NOMO-1 treated with DMSO at 0.1 percent for 48 hours (cell line): Measurements from ENCODE around the gene FNIP1.
"Not testable (repeated sequence)": the region's sequence is repeated elsewhere in the genome, so short reads cannot be mapped to it uniquely, and the experiment has no call there.

Source experiments
- DNase-seq: peaks from one replicate; lab custom pipeline; 2025; ENCODE audit not compliant: unreplicated experiment; lab: John Stamatoyannopoulos, UW

The FNIP1 gene

GRCh38 chr5:131641494-131641893, 155.3 kb downstream of the FNIP1 start:
- DNase-seq, result no peak

GRCh38 chr5:131640043-131640856, 156.6 kb downstream of the FNIP1 start:
- no peak for DNase-seq

GRCh38 chr5:131639148-131639547, 157.7 kb downstream of the FNIP1 start:
- DNase-seq, result no peak

- DNase-seq, result no peak
Measured at GRCh38 chr5:131637694-131638093, 159.1 kb downstream of the FNIP1 start.

GRCh38 chr5:131635684-131636572, 160.9 kb downstream of the FNIP1 start:
- peak; percentile 31 for DNase-seq

- DNase-seq, result peak; percentile 100
Measured at GRCh38 chr5:131634996-131635683, 161.7 kb downstream of the FNIP1 start, which contains the start of gene RAPGEF6. TSS of gene RAPGEF6 (minus strand) at chr5:131635229. CDS start at chr5:131635030, 199 bp downstream.

- DNase-seq, result peak; percentile 36
Measured at GRCh38 chr5:131634666-131634995, 162.2 kb downstream of the FNIP1 start.

GRCh38 chr5:131634238-131634637, 162.6 kb downstream of the FNIP1 start:
- peak; percentile 6 for DNase-seq

GRCh38 chr5:131633830-131634229, 163.0 kb downstream of the FNIP1 start:
- peak; percentile 13 for DNase-seq

- no peak for DNase-seq
Measured at GRCh38 chr5:131630963-131631350, 165.9 kb downstream of the FNIP1 start.

- DNase-seq, result no peak
Measured at GRCh38 chr5:131630208-131630962, 166.4 kb downstream of the FNIP1 start.

- DNase-seq, result no peak
Measured at GRCh38 chr5:131628990-131629389, 167.8 kb downstream of the FNIP1 start.

GRCh38 chr5:131627207-131627865, 169.5 kb downstream of the FNIP1 start:
- no peak for DNase-seq

- DNase-seq, result no peak
Measured at GRCh38 chr5:131622633-131623032, 174.2 kb downstream of the FNIP1 start.

- DNase-seq, result not testable (repeated sequence)
Measured at GRCh38 chr5:131621164-131621563, 175.7 kb downstream of the FNIP1 start.

- DNase-seq, result no peak
Measured at GRCh38 chr5:131619102-131619501, 177.7 kb downstream of the FNIP1 start.

- no peak for DNase-seq
Measured at GRCh38 chr5:131617140-131617822, 179.5 kb downstream of the FNIP1 start.

GRCh38 chr5:131615957-131616356, 180.9 kb downstream of the FNIP1 start:
- peak; percentile 26 for DNase-seq

- DNase-seq, result no peak
Measured at GRCh38 chr5:131613423-131613822, 183.4 kb downstream of the FNIP1 start.

GRCh38 chr5:131611064-131611381, 185.8 kb downstream of the FNIP1 start:
- DNase-seq, result no peak
